ENCODE measurements around the gene DLGAP1. TPM values are rescaled to one million over a fixed set of nuclear protein-coding genes. Genes with fewer than 3 reads are reported as not detected.
"Not testable (repeated sequence)": the region's sequence is repeated elsewhere in the genome, so short reads cannot be mapped to it uniquely, and the experiment has no call there.

Gene DLGAP1
- total and polyA plus RNA-seq, 2 donors (not counting 1 experiment from before 2014, with no cell fraction given): 0.07 to 0.61 TPM

DNA sequence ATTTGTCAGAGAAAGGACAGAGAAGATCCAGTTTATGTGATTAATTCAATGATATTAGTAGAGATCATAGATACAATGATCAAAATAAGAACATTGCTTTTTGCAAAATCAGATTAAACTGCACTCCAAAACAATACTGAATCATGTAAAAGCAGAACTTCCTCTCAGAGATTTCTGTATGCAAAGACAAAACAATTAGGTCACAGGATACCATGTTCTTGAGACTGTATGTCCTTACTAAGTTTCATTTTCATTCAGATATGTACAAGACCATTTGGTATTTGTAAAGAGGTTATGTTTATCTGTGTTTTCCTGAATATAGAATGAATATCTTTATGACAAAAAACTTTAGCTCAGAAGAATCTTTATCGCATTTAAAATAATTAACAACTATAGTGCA lies 161.8 kb downstream of the DLGAP1 start:
- POLR2A ChIA-PET: no interaction called here
- no peaks in the 10 kb centered on the region for H4K20me1 ChIP-seq (ENCODE audit: control insufficient read depth, insufficient read depth, low read length, poor library complexity, severe bottlenecking)
- H3K4me3 ChIP-seq (ENCODE audit: control extremely low read depth in 1 of 5, extremely low read depth in 1 of 5, insufficient read depth in 1 of 5, low read depth in 2 of 5, low read length in 4 of 5): no peak overlapping the region
- DNase-seq (no peak), ATAC-seq (ENCODE audit: low read depth) (no peak)
- TF ChIP-seq, protein P1, sequence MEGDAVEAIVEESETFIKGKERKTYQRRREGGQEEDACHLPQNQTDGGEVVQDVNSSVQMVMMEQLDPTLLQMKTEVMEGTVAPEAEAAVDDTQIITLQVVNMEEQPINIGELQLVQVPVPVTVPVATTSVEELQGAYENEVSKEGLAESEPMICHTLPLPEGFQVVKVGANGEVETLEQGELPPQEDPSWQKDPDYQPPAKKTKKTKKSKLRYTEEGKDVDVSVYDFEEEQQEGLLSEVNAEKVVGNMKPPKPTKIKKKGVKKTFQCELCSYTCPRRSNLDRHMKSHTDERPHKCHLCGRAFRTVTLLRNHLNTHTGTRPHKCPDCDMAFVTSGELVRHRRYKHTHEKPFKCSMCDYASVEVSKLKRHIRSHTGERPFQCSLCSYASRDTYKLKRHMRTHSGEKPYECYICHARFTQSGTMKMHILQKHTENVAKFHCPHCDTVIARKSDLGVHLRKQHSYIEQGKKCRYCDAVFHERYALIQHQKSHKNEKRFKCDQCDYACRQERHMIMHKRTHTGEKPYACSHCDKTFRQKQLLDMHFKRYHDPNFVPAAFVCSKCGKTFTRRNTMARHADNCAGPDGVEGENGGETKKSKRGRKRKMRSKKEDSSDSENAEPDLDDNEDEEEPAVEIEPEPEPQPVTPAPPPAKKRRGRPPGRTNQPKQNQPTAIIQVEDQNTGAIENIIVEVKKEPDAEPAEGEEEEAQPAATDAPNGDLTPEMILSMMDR (IDR thresholded peaks at IDR 0.05): no peak
- no peak for TF ChIP-seq EZH2 (IDR thresholded peaks at IDR 0.05; ENCODE audit: borderline replicate concordance, insufficient read depth, low read depth, low read length, poor library complexity, severe bottlenecking)
- CTCF ChIA-PET: no interaction called here
- no peak overlapping the region for H3K27ac Mint-ChIP-seq
- no peaks in the 10 kb centered on the region for H3K9me3 Mint-ChIP-seq (ENCODE audit: insufficient read depth)
- H2AFZ ChIP-seq (ENCODE audit: insufficient read depth, low read depth, low read length, poor library complexity, severe bottlenecking): no peak overlapping the region
- no peak overlapping the region for H3K27ac ChIP-seq (ENCODE audit: low read length in 2 of 2)
- no peak overlapping the region for H3K9ac ChIP-seq (ENCODE audit: low read length)
- no peaks in the 10 kb centered on the region for H3K36me3 ChIP-seq (replicated peaks in 1 of 2; ENCODE audit: control extremely low read depth in 1 of 2, control insufficient read depth in 1 of 2, extremely low read depth in 1 of 2, insufficient read depth in 2 of 2, low read length in 1 of 2)
- peaks cover 0 to 2% (median 0%) of the 10 kb centered on the region in 3 donors for H3K9me3 ChIP-seq (ENCODE audit: control extremely low read depth in 1 of 3, control insufficient read depth in 2 of 3, insufficient read depth in 1 of 3, low read length in 2 of 3)
- no peaks in the 10 kb centered on the region for H3K4me1 Mint-ChIP-seq
- H3K27me3 Mint-ChIP-seq: no peaks in the 10 kb centered on the region
- H3K4me3 Mint-ChIP-seq: no peak overlapping the region
- intact Hi-C loops (cut with micrococcal nuclease): no loop called here
- H3K4me1 ChIP-seq (ENCODE audit: control insufficient read depth in 2 of 2, insufficient read depth in 2 of 2, low read length in 2 of 2): no peaks in the 10 kb centered on the region
- H3K4me2 ChIP-seq (replicated peaks; ENCODE audit: low read depth, low read length, poor library complexity, severe bottlenecking): no peak overlapping the region
- WGBS (ENCODE audit: insufficient coverage): no CpG with 5 or more reads among the region's 1 CpG
- no peaks in the 10 kb centered on the region for H3K79me2 ChIP-seq (ENCODE audit: control insufficient read depth, insufficient read depth, low read length)
- no peaks in the 10 kb centered on the region for H3K27me3 ChIP-seq (replicated peaks in 1 of 4; ENCODE audit: control extremely low read depth in 1 of 4, control insufficient read depth in 3 of 4, insufficient read depth in 4 of 4, low read length in 3 of 4)

DNA sequence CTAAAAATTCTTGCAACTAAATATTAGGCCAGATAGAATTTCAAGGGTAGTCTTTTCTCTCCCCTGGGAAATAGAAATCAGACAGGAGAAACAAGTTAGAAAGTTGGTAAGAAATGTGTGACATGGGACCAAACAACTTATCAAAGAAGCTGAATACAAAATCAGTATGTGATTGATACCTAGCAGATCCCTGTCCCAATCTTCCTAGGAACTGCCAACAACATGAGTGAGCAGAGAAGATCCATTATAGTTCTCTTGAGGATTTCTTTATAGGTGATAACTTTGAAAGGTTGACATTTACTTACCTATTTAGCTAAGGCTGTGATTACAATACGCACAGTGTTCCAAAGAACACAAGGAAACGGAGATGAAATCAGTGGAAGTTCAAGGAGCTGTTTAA lies 162.4 kb downstream of the DLGAP1 start:
- H3K4me2 ChIP-seq (replicated peaks; ENCODE audit: low read depth, low read length, poor library complexity, severe bottlenecking): no peak overlapping the region
- Mint-ChIP-seq H3K27ac (no peak overlapping the region), H3K4me3 (no peak overlapping the region), H3K4me1 (no peaks in the 10 kb centered on the region), H3K27me3 (no peaks in the 10 kb centered on the region), H3K9me3 (ENCODE audit: insufficient read depth) (no peaks in the 10 kb centered on the region)
- H2AFZ ChIP-seq (ENCODE audit: insufficient read depth, low read depth, low read length, poor library complexity, severe bottlenecking): no peak overlapping the region
- CTCF ChIA-PET: no interaction called here
- H3K9me3 ChIP-seq (ENCODE audit: control extremely low read depth in 1 of 3, control insufficient read depth in 2 of 3, insufficient read depth in 1 of 3, low read length in 2 of 3): peaks cover 0 to 2% (median 0%) of the 10 kb centered on the region in 3 donors
- POLR2A ChIA-PET: no interaction called here
- no peaks in the 10 kb centered on the region for H4K20me1 ChIP-seq (ENCODE audit: control insufficient read depth, insufficient read depth, low read length, poor library complexity, severe bottlenecking)
- DNase-seq: no peak
- no peak overlapping the region for H3K4me3 ChIP-seq (ENCODE audit: control extremely low read depth in 1 of 5, extremely low read depth in 1 of 5, insufficient read depth in 1 of 5, low read depth in 2 of 5, low read length in 4 of 5)
- H3K36me3 ChIP-seq (replicated peaks in 1 of 2; ENCODE audit: control extremely low read depth in 1 of 2, control insufficient read depth in 1 of 2, extremely low read depth in 1 of 2, insufficient read depth in 2 of 2, low read length in 1 of 2): no peaks in the 10 kb centered on the region
- no peaks in the 10 kb centered on the region for H3K4me1 ChIP-seq (ENCODE audit: control insufficient read depth in 2 of 2, insufficient read depth in 2 of 2, low read length in 2 of 2)
- ATAC-seq (ENCODE audit: low read depth): no peak
- no peak overlapping the region for H3K9ac ChIP-seq (ENCODE audit: low read length)
- no peaks in the 10 kb centered on the region for H3K27me3 ChIP-seq (replicated peaks in 1 of 4; ENCODE audit: control extremely low read depth in 1 of 4, control insufficient read depth in 3 of 4, insufficient read depth in 4 of 4, low read length in 3 of 4)
- intact Hi-C loops (cut with micrococcal nuclease): no loop called here
- TF ChIP-seq, protein P1 (IDR thresholded peaks at IDR 0.05): no peak
- no peak for TF ChIP-seq EZH2 (IDR thresholded peaks at IDR 0.05; ENCODE audit: borderline replicate concordance, insufficient read depth, low read depth, low read length, poor library complexity, severe bottlenecking)
- H3K27ac ChIP-seq (ENCODE audit: low read length in 2 of 2): no peak overlapping the region
- H3K79me2 ChIP-seq (ENCODE audit: control insufficient read depth, insufficient read depth, low read length): no peaks in the 10 kb centered on the region
- no CpG with 5 or more reads among the region's 2 CpGs for WGBS (ENCODE audit: insufficient coverage)

- CTCF ChIA-PET; H2AFZ ChIP-seq (ENCODE audit: insufficient read depth, low read depth, low read length, poor library complexity, severe bottlenecking); H3K79me2 ChIP-seq (ENCODE audit: control insufficient read depth, insufficient read depth, low read length); H3K4me1 Mint-ChIP-seq; H3K4me3 ChIP-seq (ENCODE audit: control extremely low read depth in 1 of 5, extremely low read depth in 1 of 5, insufficient read depth in 1 of 5, low read depth in 2 of 5, low read length in 4 of 5); H3K9me3 ChIP-seq (ENCODE audit: control extremely low read depth in 1 of 3, control insufficient read depth in 2 of 3, insufficient read depth in 1 of 3, low read length in 2 of 3); H3K36me3 ChIP-seq (replicated peaks in 1 of 2; ENCODE audit: control extremely low read depth in 1 of 2, control insufficient read depth in 1 of 2, extremely low read depth in 1 of 2, insufficient read depth in 2 of 2, low read length in 1 of 2); H3K9me3 Mint-ChIP-seq (ENCODE audit: insufficient read depth); POLR2A ChIA-PET; H3K9ac ChIP-seq (ENCODE audit: low read length); H3K27ac Mint-ChIP-seq; H3K27me3 Mint-ChIP-seq; H3K4me3 Mint-ChIP-seq; H3K4me2 ChIP-seq (replicated peaks; ENCODE audit: low read depth, low read length, poor library complexity, severe bottlenecking); intact Hi-C loops (cut with micrococcal nuclease); H3K27me3 ChIP-seq (replicated peaks in 1 of 4; ENCODE audit: control extremely low read depth in 1 of 4, control insufficient read depth in 3 of 4, insufficient read depth in 4 of 4, low read length in 3 of 4); DNase-seq; H3K27ac ChIP-seq (ENCODE audit: low read length in 2 of 2); H3K4me1 ChIP-seq (ENCODE audit: control insufficient read depth in 2 of 2, insufficient read depth in 2 of 2, low read length in 2 of 2); ATAC-seq (ENCODE audit: low read depth); H4K20me1 ChIP-seq (ENCODE audit: control insufficient read depth, insufficient read depth, low read length, poor library complexity, severe bottlenecking): not testable (repeated sequence)
- no CpG with 5 or more reads among the region's 3 CpGs for WGBS (ENCODE audit: insufficient coverage)
These were observed 167.8 kb downstream of the DLGAP1 start for GRCh38 chr18:4287340-4287739.
